Loucy (cell line): ENCODE data around the gene CHMP4B.

Experiments
- EZH2phosphoT487 ChIP-seq: fragments of 200-600 bp; IDR thresholded peaks from 2 replicates; pipeline ENCODE4 v1.6.1; 2018; ENCODE audit warnings: antibody characterized with exemption, mild to moderate bottlenecking, moderate library complexity, borderline replicate concordance
- TF ChIP-seq, protein P1 (sequence below): fragments of 200-600 bp; sonication (generic); conservative IDR thresholded peaks from 2 replicates; pipeline ENCODE4 v1.5.1; 2014; ENCODE audit warnings: mild to moderate bottlenecking, antibody characterized with exemption, low read length

DNA sequence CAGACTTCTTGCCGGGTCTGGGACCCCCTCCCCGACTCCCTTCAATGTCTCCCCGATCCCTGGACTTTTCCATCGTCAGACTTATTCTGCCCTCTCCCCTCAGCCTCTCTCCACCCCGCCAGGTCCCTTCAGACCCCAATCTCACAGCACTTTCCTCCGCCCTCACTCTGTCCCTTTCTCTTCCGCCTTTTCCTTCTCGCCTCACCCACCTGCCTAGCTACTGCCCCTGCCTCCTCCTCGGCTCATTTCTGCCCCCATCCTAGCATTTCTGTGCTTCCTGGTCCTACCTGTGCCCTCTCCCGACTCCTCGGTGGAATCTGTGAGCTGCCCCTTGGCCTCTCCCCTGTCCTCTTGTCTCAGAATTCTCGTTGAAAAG lies 616 bp downstream of the CHMP4B start:
- TF ChIP-seq, protein P1, sequence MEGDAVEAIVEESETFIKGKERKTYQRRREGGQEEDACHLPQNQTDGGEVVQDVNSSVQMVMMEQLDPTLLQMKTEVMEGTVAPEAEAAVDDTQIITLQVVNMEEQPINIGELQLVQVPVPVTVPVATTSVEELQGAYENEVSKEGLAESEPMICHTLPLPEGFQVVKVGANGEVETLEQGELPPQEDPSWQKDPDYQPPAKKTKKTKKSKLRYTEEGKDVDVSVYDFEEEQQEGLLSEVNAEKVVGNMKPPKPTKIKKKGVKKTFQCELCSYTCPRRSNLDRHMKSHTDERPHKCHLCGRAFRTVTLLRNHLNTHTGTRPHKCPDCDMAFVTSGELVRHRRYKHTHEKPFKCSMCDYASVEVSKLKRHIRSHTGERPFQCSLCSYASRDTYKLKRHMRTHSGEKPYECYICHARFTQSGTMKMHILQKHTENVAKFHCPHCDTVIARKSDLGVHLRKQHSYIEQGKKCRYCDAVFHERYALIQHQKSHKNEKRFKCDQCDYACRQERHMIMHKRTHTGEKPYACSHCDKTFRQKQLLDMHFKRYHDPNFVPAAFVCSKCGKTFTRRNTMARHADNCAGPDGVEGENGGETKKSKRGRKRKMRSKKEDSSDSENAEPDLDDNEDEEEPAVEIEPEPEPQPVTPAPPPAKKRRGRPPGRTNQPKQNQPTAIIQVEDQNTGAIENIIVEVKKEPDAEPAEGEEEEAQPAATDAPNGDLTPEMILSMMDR, result no peak
- no peak for TF ChIP-seq EZH2phosphoT487
